Stomach smooth muscle (tissue), 2 donors: ENCODE measurements around the gene HES6.

Experiments
- H3K27ac ChIP-seq: one replicate; pipeline ENCODE4 v1.7.0; 2013; ENCODE audit warnings: mild to moderate bottlenecking, low read length, inconsistent platforms
- H3K27me3 ChIP-seq, 2 donors: one replicate each; pipeline ENCODE4 v1.7.0; 2013; ENCODE audit warnings: low read length in 2 of 2; ENCODE audit not compliant: insufficient read depth in 2 of 2, control insufficient read depth in 1 of 2
- H3K36me3 ChIP-seq, 2 donors: one replicate each; pipeline ENCODE4 v1.7.0; 2013; ENCODE audit warnings: low read length in 2 of 2; ENCODE audit not compliant: control insufficient read depth in 2 of 2, insufficient read depth in 2 of 2
- H3K4me1 ChIP-seq: one replicate; pipeline ENCODE4 v1.7.0; 2013; ENCODE audit warnings: low read length; ENCODE audit not compliant: control insufficient read depth, insufficient read depth
- H3K4me3 ChIP-seq, 2 donors: one replicate each; pipeline ENCODE4 v1.7.0; 2013; ENCODE audit warnings: low read length in 2 of 2
- H3K9ac ChIP-seq, 2 donors: one replicate each; pipeline ENCODE4 v1.7.0; 2013; ENCODE audit warnings: low read length in 2 of 2, mild to moderate bottlenecking in 1 of 2
- H3K9me3 ChIP-seq, 2 donors: one replicate each; pipeline ENCODE4 v1.7.0; 2013; ENCODE audit warnings: low read length in 2 of 2; ENCODE audit not compliant: control insufficient read depth in 2 of 2
- donor health status: healthy.
- donor health status: Pancreatic carcinoma.

HES6 gene

DNA sequence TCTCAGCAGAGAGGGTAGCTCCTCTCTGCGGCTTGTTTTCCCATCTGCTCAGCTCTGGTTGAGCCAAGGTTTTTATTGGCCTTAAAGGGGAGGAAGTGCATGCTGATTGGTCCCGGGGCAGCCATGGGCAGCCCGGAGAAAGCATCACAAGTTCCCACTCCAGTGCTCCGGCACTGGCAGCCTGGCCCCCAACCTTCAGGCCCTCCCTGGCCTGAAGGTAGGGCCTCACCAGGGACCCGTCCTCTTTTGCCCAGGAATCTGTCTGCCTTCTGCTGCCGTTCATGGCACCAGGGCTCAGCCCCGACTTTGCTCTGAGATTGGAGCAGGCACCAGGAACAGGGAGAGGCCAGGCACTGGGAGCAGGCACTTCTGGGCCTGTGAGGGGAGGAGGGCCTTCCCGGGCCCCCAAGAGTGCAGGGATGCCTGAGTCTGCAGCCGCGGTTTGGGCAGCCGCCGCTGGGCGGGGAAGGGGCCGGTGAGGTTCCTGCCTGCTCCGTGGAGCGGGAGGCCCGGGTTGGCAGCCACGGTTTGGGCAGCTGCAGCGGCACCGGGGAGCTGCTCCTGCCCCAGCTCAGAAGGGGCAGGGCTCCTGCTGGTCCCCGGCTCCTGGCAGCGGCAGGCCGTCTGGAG is 18.8 kb downstream of the HES6 start:
- H3K27ac ChIP-seq, result peak overlapping the region; percentile 24
- no peaks in the 10 kb centered on the region for H3K9me3 ChIP-seq
- no peaks in the 10 kb centered on the region for H3K27me3 ChIP-seq
- H3K36me3 ChIP-seq, result no peaks in the 10 kb centered on the region
- H3K9ac ChIP-seq, result no peak overlapping the region
- peaks cover 12% of the 10 kb centered on the region for H3K4me1 ChIP-seq
- H3K4me3 ChIP-seq, result peak overlapping the region in 1 of 2 donors; percentile 47

DNA sequence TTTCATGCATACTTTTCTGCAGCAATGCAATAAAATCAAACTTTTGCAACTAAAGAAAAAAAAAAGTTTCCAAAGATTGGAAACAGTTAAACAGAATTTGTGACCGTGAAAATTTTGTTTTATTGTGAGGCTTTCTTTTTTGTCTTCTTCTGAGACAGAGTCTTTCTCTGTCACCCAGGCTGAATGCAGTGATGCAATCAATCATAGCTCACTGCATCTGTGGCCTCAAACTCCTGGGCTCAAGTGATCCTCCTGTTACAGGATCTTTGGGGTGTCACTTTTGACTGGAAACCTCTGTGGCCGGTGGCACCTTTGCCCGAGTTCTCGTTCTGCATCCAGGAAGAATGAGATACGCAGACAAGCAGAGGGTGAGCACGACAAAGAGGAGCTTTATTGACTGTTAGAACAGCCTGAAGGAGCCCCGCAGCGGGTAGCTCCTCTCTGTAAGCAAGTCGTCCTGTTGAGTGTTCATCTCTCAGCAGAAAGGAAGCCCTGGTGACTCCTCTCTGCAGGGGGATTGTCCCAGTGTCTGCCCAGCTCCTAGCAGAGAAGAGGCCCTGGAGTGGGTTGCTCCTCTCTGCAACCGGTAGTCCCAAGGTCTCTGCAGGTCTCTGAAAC is 19.5 kb downstream of the HES6 start:
- Histone ChIP-seq H3K4me1 (peaks cover 6% of the 10 kb centered on the region), H3K27me3 (no peaks in the 10 kb centered on the region), H3K36me3 (no peaks in the 10 kb centered on the region), H3K4me3 (no peak overlapping the region), H3K9me3 (no peaks in the 10 kb centered on the region), H3K27ac (peak overlapping the region; percentile 24), H3K9ac (no peak overlapping the region)

DNA sequence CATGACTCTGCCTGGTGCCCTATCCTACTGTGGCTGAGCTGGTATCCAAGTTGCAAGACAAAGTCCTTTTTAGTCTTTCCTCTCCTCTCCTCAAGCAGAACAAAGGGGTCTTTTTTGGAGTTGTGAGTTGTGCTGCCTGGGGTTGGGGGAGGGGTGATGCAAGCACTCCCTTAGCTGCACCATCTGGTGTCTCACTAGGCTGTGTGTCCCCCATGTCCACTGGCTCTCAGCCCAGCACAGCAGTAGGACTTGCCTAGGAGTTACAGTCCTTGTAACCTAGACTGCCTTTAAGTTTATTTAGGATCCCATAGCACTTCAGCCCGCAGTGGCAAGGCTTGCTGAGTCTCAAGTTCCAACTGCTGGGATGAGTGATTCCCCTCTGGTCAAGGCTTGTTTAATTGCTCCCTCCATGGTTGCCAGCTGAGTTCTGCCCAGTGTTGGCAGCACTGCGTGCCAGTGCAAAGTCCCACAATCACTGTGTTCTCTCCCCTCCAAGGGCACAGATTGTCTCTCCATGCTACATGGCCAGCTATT is 23.1 kb downstream of the HES6 start:
- H3K4me3 ChIP-seq, result no peak overlapping the region
- H3K4me1 ChIP-seq, result peaks cover 3% of the 10 kb centered on the region
- no peaks in the 10 kb centered on the region for H3K9me3 ChIP-seq
- no peak overlapping the region for H3K9ac ChIP-seq
- H3K36me3 ChIP-seq, result no peaks in the 10 kb centered on the region
- no peaks in the 10 kb centered on the region for H3K27me3 ChIP-seq
- H3K27ac ChIP-seq, result no peak overlapping the region

- Histone ChIP-seq H3K9me3 (no peaks in the 10 kb centered on the region), H3K4me1 (peaks cover 14% of the 10 kb centered on the region), H3K36me3 (no peaks in the 10 kb centered on the region), H3K4me3 (no peak overlapping the region), H3K9ac (no peak overlapping the region), H3K27ac (no peak overlapping the region), H3K27me3 (no peaks in the 10 kb centered on the region)
Observed at GRCh38 chr2:238207006-238207405, 32.8 kb downstream of the HES6 start.

- Histone ChIP-seq H3K4me3 (peak overlapping the region; percentile 70 to 74), H3K9me3 (no peaks in the 10 kb centered on the region), H3K27ac (peak overlapping the region; percentile 82), H3K9ac (peak overlapping the region; percentile 89 to 93), H3K27me3 (no peaks in the 10 kb centered on the region), H3K36me3 (no peaks in the 10 kb centered on the region), H3K4me1 (peaks cover 31% of the 10 kb centered on the region)
Observed at GRCh38 chr2:238203973-238204683, 35.7 kb downstream of the HES6 start.

- Histone ChIP-seq H3K36me3 (no peaks in the 10 kb centered on the region), H3K4me3 (peak within 1 kb of the TSS; percentile 82 to 85), H3K9me3 (no peaks in the 10 kb centered on the region), H3K4me1 (peaks cover 32% of the 10 kb centered on the region), H3K27me3 (no peaks in the 10 kb centered on the region), H3K9ac (peak within 1 kb of the TSS; percentile 93), H3K27ac (peak within 1 kb of the TSS; percentile 82)
Observed at GRCh38 chr2:238203094-238203972, 36.5 kb downstream of the HES6 start, which contains the start of gene ILKAP. TSS of gene ILKAP (minus strand) at chr2:238203695. CDS start at chr2:238203553, 142 bp downstream.

DNA sequence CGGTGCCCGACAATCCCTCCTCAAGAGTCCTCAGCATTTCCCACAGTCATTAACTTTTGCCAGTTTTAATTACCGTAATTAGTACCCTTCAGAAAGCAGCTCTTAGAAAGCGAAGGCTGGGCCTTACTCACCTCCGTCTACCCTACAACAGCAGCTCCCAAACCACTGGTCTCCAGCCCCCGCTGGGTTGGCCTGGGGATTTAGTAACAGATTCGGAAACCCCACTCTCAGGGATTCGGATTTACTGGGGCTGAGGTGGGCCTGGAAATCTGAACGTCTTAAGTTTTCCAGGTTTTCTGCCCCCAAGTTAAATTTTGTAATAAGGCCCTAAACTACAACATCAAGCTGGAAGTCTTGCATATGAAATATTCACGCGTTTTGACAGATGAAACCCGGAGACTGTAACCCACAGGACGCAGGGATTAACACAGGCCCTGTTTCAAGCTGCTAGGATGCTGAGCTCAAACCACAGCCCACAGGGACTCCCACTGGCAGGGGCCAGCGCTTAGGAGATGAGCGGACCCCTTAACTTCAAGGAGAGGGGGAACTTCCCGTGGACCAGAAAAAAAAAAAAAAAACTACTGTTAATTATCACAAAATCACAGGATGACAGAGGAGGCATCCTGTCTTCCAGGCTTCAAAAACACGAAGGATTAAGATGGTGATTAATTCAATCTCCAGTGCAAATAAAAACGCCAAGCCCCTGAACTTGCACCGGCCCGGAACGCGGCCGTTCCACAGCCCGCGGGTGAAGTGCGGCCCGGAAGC is 37.3 kb downstream of the HES6 start:
- Histone ChIP-seq H3K9me3 (no peaks in the 10 kb centered on the region), H3K27ac (peak overlapping the region; percentile 73), H3K4me3 (peak overlapping the region; percentile 82 to 85), H3K36me3 (no peaks in the 10 kb centered on the region), H3K27me3 (no peaks in the 10 kb centered on the region), H3K9ac (peak overlapping the region; percentile 90 to 93), H3K4me1 (peaks cover 34% of the 10 kb centered on the region)

GRCh38 chr2:238190445-238190844 is 49.4 kb downstream of the HES6 start:
- no peaks in the 10 kb centered on the region for H3K4me1 ChIP-seq
- no peak overlapping the region for H3K9ac ChIP-seq
- no peaks in the 10 kb centered on the region for H3K27me3 ChIP-seq
- no peaks in the 10 kb centered on the region for H3K9me3 ChIP-seq
- peaks cover 58 to 62% of the 10 kb centered on the region in 2 donors for H3K36me3 ChIP-seq
- no peak overlapping the region for H3K27ac ChIP-seq
- H3K4me3 ChIP-seq, result no peak overlapping the region
